Measurements from ENCODE around the gene NPTN.

NPTN gene

GRCh38 chr15:73631915-73632669, 1.1 kb downstream of the NPTN start:
- no peak for DNase-seq

- no peak for DNase-seq
These were observed 2.2 kb downstream of the NPTN start for GRCh38 chr15:73630921-73631362.

GRCh38 chr15:73629798-73630429, 3.3 kb downstream of the NPTN start:
- DNase-seq, result no peak

- DNase-seq, result no peak
These were observed 4.0 kb downstream of the NPTN start for GRCh38 chr15:73628976-73629797.

GRCh38 chr15:73628102-73628501, 5.1 kb downstream of the NPTN start:
- no peak for DNase-seq

- no peak for DNase-seq
These were observed 7.1 kb downstream of the NPTN start for GRCh38 chr15:73626072-73626471.

- no peak for DNase-seq
These were observed 8.7 kb downstream of the NPTN start for GRCh38 chr15:73624530-73624929.

GRCh38 chr15:73621286-73621826, 11.8 kb downstream of the NPTN start:
- DNase-seq, result no peak

- DNase-seq, result no peak
These were observed 13.1 kb downstream of the NPTN start for GRCh38 chr15:73620078-73620477.

GRCh38 chr15:73617913-73618312, 15.3 kb downstream of the NPTN start:
- no peak for DNase-seq

GRCh38 chr15:73617301-73617831, 15.8 kb downstream of the NPTN start:
- DNase-seq, result no peak

- DNase-seq, result no peak
These were observed 24.2 kb downstream of the NPTN start for GRCh38 chr15:73608941-73609340.

- DNase-seq, result no peak
These were observed 24.7 kb downstream of the NPTN start for GRCh38 chr15:73608475-73608874.

GRCh38 chr15:73607843-73608242, 25.3 kb downstream of the NPTN start:
- DNase-seq, result no peak

- DNase-seq, result no peak
These were observed 25.8 kb downstream of the NPTN start for GRCh38 chr15:73607405-73607804.

GRCh38 chr15:73605759-73606436, 27.3 kb downstream of the NPTN start:
- DNase-seq, result no peak

- DNase-seq, result no peak
These were observed 28.7 kb downstream of the NPTN start for GRCh38 chr15:73604477-73604876.

GRCh38 chr15:73602992-73603391, 30.2 kb downstream of the NPTN start:
- no peak for DNase-seq

- DNase-seq, result no peak
These were observed 30.7 kb downstream of the NPTN start for GRCh38 chr15:73602446-73602843.

GRCh38 chr15:73601451-73602445, 31.4 kb downstream of the NPTN start:
- no peak for DNase-seq
